Esophagus squamous epithelium (tissue), 5 donors: Measurements from ENCODE around the gene PSMD13. TPM values are rescaled to one million over a fixed set of nuclear protein-coding genes. Genes with fewer than 3 reads are reported as not detected.

Source experiments
- DNase-seq: peaks from one replicate; lab custom pipeline; 2025; lab: John Stamatoyannopoulos, UW
- H3K27ac ChIP-seq, 4 donors: fragments of 200-600 bp; sonication (generic); one replicate each; pipeline ENCODE4 v1.5.1; 2016 to 2019; ENCODE audit warnings: mild to moderate bottlenecking in 1 of 4
- H3K27me3 ChIP-seq, 4 donors: fragments of 200-600 bp; sonication (generic); 1 replicate in 3 of 4; 2 replicates in 1 of 4; pipeline versions ENCODE4 v1.5.1 to v1.6.0; 2017 to 2021; ENCODE audit warnings: antibody characterized with exemption in 1 of 4
- H3K36me3 ChIP-seq, 3 donors: fragments of 200-600 bp; sonication (generic); one replicate each; pipeline ENCODE4 v1.5.1; 2016 to 2019
- H3K4me1 ChIP-seq, 3 donors: fragments of 200-600 bp; sonication (generic); one replicate each; pipeline ENCODE4 v1.5.1; 2017 to 2019
- H3K4me3 ChIP-seq, 4 donors: fragments of 200-600 bp; sonication (generic); 1 replicate in 3 of 4; 2 replicates in 1 of 4; pipeline ENCODE4 v1.5.1; 2016 to 2019; ENCODE audit warnings: mild to moderate bottlenecking in 2 of 4, moderate library complexity in 1 of 4
- H3K9me3 ChIP-seq, 3 donors: fragments of 200-600 bp; sonication (generic); one replicate each; pipeline ENCODE4 v1.5.1; 2016 to 2019
- CTCF ChIP-seq, 6 experiments: fragments of 450-650 bp in 4 of 6; fragments of 200-600 bp in 2 of 6; sonication (generic) in 2 of 6; IDR thresholded peaks; one replicate each; pipeline ENCODE4 v1.5.1; 2016 to 2019; ENCODE audit warnings: antibody characterized with exemption in 6 of 6, mild to moderate bottlenecking in 4 of 6, moderate library complexity in 4 of 6
- POLR2A ChIP-seq, 4 donors: fragments of 450-650 bp; IDR thresholded peaks; one replicate each; pipeline ENCODE4 v1.6.1; 2017; ENCODE audit warnings: antibody characterized with exemption in 4 of 4, mild to moderate bottlenecking in 4 of 4, moderate library complexity in 3 of 4
- WGBS, 2 donors: methylation state at CpG; one replicate each; pipeline ENCODE4 v1.1.5; 2018; 5-methylcytosine and 5-hydroxymethylcytosine counted together
- intact Hi-C: fragments of 100-400 bp; cut with DNase I; formaldehyde crosslinking; loops from one replicate; pipeline ENCODE4 v1.15.0; 2022
- total RNA-seq, 4 donors: library from RNA; depleted of rRNA; stranded (reverse); fragments of >200 nt; gene quantifications; one replicate each; pipeline ENCODE4 v1.1.0, GENCODE V29; 2016
- donor health status: DM: yes; HTN: yes; CAD: no.

The PSMD13 gene
- total RNA-seq, 4 donors from 2014 or later, result 46.4 to 116 (median 105) TPM

- no peak for DNase-seq
- Histone ChIP-seq H3K4me1 (peaks cover 0 to 8% (median 0%) of the 10 kb centered on the region in 3 donors), H3K27ac (no peak overlapping the region), H3K27me3 (peaks cover 0 to 50% (median 0%) of the 10 kb centered on the region in 4 donors), H3K4me3 (no peak overlapping the region), H3K36me3 (no peaks in the 10 kb centered on the region), H3K9me3 (no peaks in the 10 kb centered on the region)
- intact Hi-C loops, result no loop called here
- TF ChIP-seq POLR2A (IDR thresholded peaks at IDR 0.05) (no peak), CTCF (IDR thresholded peaks at IDR 0.05) (no peak)
- 83 to 85% methylated on average over 5 to 6 of the region's 6 CpGs for WGBS, 2 donors
Measured at GRCh38 chr11:272931-273198, 36.1 kb downstream of the PSMD13 start.

DNA sequence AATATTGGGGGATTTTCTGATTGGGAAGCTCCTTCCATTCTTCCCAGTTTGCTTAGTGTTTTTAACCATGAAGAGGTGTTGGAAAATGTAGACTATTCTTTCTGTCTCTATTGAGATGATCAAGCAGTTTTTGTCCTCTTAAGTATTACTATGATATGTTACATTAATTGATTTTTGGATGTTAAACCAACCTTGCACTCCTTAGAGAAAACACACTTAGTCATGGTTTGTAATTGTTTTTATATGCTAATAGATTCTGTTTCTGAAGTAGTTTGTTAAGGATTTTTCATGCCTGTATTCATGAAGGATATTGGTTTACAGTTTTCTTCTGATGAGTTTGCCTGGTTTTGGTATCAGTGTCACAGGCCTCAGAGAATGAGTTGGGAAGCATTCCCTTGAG is 39.4 kb downstream of the PSMD13 start:
- TF ChIP-seq POLR2A (IDR thresholded peaks at IDR 0.05), result no peak
- TF ChIP-seq CTCF (IDR thresholded peaks at IDR 0.05), result no peak
- intact Hi-C loops, result no loop called here
- Histone ChIP-seq H3K4me3 (no peak overlapping the region), H3K27ac (no peak overlapping the region), H3K27me3 (peaks cover 19 to 69% (median 23%) of the 10 kb centered on the region in 4 donors), H3K36me3 (no peaks in the 10 kb centered on the region), H3K9me3 (no peaks in the 10 kb centered on the region), H3K4me1 (peaks cover 8 to 26% (median 25%) of the 10 kb centered on the region in 3 donors)
- DNase-seq, result no peak

GRCh38 chr11:278001-278951 is 41.5 kb downstream of the PSMD13 start, which contains the start of gene NLRP6:
TSS of gene NLRP6 (plus strand) at chr11:278407. CDS start at chr11:278570, 163 bp downstream.
- TF ChIP-seq CTCF (IDR thresholded peaks at IDR 0.05), result no peak
- TF ChIP-seq POLR2A (IDR thresholded peaks at IDR 0.05), result no peak
- H3K36me3 ChIP-seq, result no peaks in the 10 kb centered on the region
- 79 to 85% methylated on average over 16 to 19 of the region's 21 CpGs for WGBS, 2 donors
- H3K4me1 ChIP-seq, result peaks cover 8 to 34% (median 32%) of the 10 kb centered on the region in 3 donors
- H3K4me3 ChIP-seq, result peak within 1 kb of the TSS in 3 of 4 donors; percentile 3 to 59 (median 41)
- no peaks in the 10 kb centered on the region for H3K9me3 ChIP-seq
- DNase-seq, result no peak
- no peak within 1 kb of the TSS for H3K27ac ChIP-seq
- intact Hi-C loops, result no loop called here
- peaks cover 19 to 69% (median 37%) of the 10 kb centered on the region in 4 donors for H3K27me3 ChIP-seq

- Histone ChIP-seq H3K4me3 (peak overlapping the region; percentile 3 to 59 (median 26)), H3K27ac (no peak overlapping the region), H3K27me3 (peaks cover 19 to 79% (median 37%) of the 10 kb centered on the region in 4 donors), H3K36me3 (no peaks in the 10 kb centered on the region), H3K4me1 (peaks cover 8 to 34% (median 32%) of the 10 kb centered on the region in 3 donors), H3K9me3 (no peaks in the 10 kb centered on the region)
- DNase-seq, result no peak
- intact Hi-C loops, result no loop called here
- 54 to 64% methylated on average over 3 to 8 of the region's 97 CpGs for WGBS, 2 donors
- TF ChIP-seq POLR2A (IDR thresholded peaks at IDR 0.05), result peak in 1 of 4 donors; percentile 48
- TF ChIP-seq CTCF (IDR thresholded peaks at IDR 0.05), result no peak
Measured at GRCh38 chr11:279040-279965, 42.5 kb downstream of the PSMD13 start.
